Measurements from ENCODE around the gene MAST4.

DNA sequence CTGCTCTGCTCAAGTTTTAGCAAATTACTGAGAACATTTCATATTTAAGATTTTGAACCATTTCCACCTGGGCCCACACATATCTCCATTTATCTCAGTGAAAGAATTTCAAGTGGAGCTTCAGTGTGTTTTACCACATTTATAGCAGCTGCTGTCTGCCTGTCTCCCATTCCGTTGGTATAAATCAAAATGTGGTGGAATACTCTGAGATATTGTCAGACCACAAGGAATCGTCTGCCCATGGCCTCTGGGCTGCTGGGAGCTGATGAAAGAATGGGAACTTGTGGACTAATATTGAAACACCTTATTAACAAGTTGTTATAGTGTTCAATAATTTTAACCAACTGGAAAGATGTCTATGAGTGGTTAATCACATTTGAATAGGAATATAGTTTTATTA is 33.3 kb downstream of the MAST4 start:
- TF ChIP-seq, protein P1, sequence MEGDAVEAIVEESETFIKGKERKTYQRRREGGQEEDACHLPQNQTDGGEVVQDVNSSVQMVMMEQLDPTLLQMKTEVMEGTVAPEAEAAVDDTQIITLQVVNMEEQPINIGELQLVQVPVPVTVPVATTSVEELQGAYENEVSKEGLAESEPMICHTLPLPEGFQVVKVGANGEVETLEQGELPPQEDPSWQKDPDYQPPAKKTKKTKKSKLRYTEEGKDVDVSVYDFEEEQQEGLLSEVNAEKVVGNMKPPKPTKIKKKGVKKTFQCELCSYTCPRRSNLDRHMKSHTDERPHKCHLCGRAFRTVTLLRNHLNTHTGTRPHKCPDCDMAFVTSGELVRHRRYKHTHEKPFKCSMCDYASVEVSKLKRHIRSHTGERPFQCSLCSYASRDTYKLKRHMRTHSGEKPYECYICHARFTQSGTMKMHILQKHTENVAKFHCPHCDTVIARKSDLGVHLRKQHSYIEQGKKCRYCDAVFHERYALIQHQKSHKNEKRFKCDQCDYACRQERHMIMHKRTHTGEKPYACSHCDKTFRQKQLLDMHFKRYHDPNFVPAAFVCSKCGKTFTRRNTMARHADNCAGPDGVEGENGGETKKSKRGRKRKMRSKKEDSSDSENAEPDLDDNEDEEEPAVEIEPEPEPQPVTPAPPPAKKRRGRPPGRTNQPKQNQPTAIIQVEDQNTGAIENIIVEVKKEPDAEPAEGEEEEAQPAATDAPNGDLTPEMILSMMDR (conservative IDR thresholded peaks at IDR 0.05; ENCODE audit: low read length), result no peak
- TF ChIP-seq EZH2phosphoT487 (IDR thresholded peaks at IDR 0.05; ENCODE audit: borderline replicate concordance, low read depth, low read length), result no peak
